ENCODE results near the gene OR52B6.

The OR52B6 gene

GRCh38 chr11:5631417-5631816 is 50.7 kb downstream of the OR52B6 start:
- no peak for DNase-seq (ENCODE audit: low read depth, low spot score)
- H3K4me3 ChIP-seq (ENCODE audit: low read length), result no peak overlapping the region

All from Jurkat, Clone E6-1 (cell line).